ENCODE data around the gene HAPSTR1.

DNA sequence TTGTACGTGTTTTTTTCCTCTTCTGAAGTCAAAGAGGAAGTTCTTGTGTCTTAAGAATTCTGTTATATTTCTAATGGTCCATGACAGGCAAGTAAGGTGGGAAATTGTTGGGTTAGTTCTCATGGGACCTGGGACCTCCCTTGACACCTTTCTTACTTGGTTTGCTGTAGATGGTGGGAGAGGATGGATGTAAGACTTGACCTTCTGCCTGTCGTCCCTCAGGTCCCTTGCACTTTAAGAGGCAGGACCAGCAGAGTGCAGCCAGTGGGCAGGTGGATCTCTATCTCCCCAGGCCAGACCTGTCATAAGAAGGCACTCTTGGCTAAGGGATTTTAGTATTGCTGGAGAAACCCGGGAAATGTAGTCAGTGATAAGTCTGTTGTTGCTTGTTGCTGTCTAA lies 12.1 kb downstream of the HAPSTR1 start:
- no peak for TF ChIP-seq POLR2A (IDR thresholded peaks at IDR 0.05; ENCODE audit: low read depth, low read length)
- no peak for TF ChIP-seq TAF1 (IDR thresholded peaks at IDR 0.05; ENCODE audit: borderline replicate concordance, low read depth, low read length)

All from GM12892 (cell line).